HG03457 (cell line): ENCODE measurements around the gene AP1M2.
A peak's percentile ranks its signal among the peaks of the same experiment; 100 is the strongest.
"Not testable (repeated sequence)": the region's sequence is repeated elsewhere in the genome, so short reads cannot be mapped to it uniquely, and the experiment has no call there.

Experiments used
- ATAC-seq: cut with Tn5 transposase; IDR thresholded peaks from one replicate; pipeline ENCODE4 v1.9.1; 2021; ENCODE audit warnings: moderate number of reproducible peaks; ENCODE audit not compliant: unreplicated experiment

The AP1M2 gene

GRCh38 chr19:10602330-10603083, 15.4 kb upstream of the AP1M2 start:
- no peak for ATAC-seq

GRCh38 chr19:10601999-10602329, 14.9 kb upstream of the AP1M2 start:
- ATAC-seq: no peak

GRCh38 chr19:10600149-10600548, 13.0 kb upstream of the AP1M2 start:
- no peak for ATAC-seq

GRCh38 chr19:10593820-10594637, 6.9 kb upstream of the AP1M2 start:
- no peak for ATAC-seq

GRCh38 chr19:10593148-10593547, 6.0 kb upstream of the AP1M2 start:
- ATAC-seq: no peak

GRCh38 chr19:10587839-10588150, 683 bp upstream of the AP1M2 start:
- no peak for ATAC-seq

GRCh38 chr19:10586396-10586795, 716 bp downstream of the AP1M2 start:
- no peak for ATAC-seq

GRCh38 chr19:10583036-10583776, 3.9 kb downstream of the AP1M2 start:
- no peak for ATAC-seq

- ATAC-seq: no peak
These were observed 5.0 kb downstream of the AP1M2 start for GRCh38 chr19:10582091-10582490.

- no peak for ATAC-seq
These were observed 6.0 kb downstream of the AP1M2 start for GRCh38 chr19:10580979-10581631.

GRCh38 chr19:10577951-10578350, 9.2 kb downstream of the AP1M2 start:
- no peak for ATAC-seq

GRCh38 chr19:10575011-10575716, 11.9 kb downstream of the AP1M2 start:
- no peak for ATAC-seq

- ATAC-seq: no peak
These were observed 12.7 kb downstream of the AP1M2 start for GRCh38 chr19:10574462-10574861.

GRCh38 chr19:10573793-10574192, 13.3 kb downstream of the AP1M2 start:
- not testable (repeated sequence) for ATAC-seq

- peak; percentile 50 for ATAC-seq
These were observed 18.1 kb downstream of the AP1M2 start, which contains the start of gene CDKN2D for GRCh38 chr19:10568826-10569651. Gene CDKN2D, minus strand, starts transcription at chr19:10568979. Its CDS starts 326 bp downstream, at chr19:10568653.

- no peak for ATAC-seq
These were observed 18.9 kb downstream of the AP1M2 start for GRCh38 chr19:10568062-10568825.

GRCh38 chr19:10567656-10568055, 19.5 kb downstream of the AP1M2 start:
- ATAC-seq: no peak

- ATAC-seq: no peak
These were observed 20.3 kb downstream of the AP1M2 start for GRCh38 chr19:10566658-10567410.

- no peak for ATAC-seq
These were observed 20.8 kb downstream of the AP1M2 start for GRCh38 chr19:10566408-10566657.
